Camera-type eye (tissue), 1 donor: ENCODE data around the gene ZDHHC22. TPM values are rescaled to one million over a fixed set of nuclear protein-coding genes. Genes with fewer than 3 reads are reported as not detected.

Experiments
- total RNA-seq: library from RNA; depleted of rRNA; stranded (reverse); fragments of >200 nt; gene quantifications from one replicate; pipeline ENCODE4 v1.2.3, GENCODE V29; 2014

The ZDHHC22 gene, protein sequence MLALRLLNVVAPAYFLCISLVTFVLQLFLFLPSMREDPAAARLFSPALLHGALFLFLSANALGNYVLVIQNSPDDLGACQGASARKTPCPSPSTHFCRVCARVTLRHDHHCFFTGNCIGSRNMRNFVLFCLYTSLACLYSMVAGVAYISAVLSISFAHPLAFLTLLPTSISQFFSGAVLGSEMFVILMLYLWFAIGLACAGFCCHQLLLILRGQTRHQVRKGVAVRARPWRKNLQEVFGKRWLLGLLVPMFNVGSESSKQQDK
- total RNA-seq = 5.6 TPM

DNA sequence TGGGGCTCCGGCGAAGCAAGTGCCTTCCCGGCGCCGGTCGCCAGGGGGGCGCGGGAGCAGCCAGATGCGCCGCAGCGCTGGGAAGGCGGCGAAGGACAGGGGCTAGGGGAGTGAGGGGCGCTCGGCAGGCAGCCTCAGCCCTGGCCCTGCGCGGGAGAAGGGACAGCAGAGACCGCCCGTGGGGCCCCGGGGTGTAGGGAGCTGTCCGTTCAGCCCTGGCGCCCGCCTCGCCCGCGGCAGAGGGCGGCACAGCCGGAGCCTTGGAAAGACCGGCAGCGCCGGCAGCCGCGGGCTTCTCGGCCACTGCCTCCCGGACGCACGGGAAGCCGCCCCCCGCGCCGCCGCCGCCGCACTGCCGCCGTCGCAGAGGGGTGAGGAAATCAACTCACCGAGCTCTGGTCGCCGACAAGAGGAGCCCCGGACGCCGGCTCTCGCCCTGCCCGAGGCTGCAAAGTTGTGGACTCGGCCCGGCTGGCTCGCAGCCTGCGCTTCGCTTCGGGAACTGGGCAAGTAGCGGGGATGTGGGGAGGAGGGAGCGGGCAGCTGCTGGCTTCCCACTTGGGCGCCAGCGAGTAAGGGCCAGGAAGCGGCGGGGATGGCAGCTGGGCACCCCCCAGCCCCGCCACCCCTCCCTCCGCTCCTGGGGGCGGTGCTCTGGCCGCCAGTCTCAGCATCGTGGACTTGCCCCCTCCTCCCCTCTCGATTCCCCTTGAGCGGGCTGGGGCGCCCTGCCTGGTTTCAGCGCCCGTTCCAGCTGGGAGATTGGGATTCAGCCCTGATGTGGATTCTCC, at the start of gene ZDHHC22:
Gene ZDHHC22, minus strand, starts transcription at position 578 of the 791 bp plus-strand sequence. CDS start 2,053 bp downstream, outside the sequence.

DNA sequence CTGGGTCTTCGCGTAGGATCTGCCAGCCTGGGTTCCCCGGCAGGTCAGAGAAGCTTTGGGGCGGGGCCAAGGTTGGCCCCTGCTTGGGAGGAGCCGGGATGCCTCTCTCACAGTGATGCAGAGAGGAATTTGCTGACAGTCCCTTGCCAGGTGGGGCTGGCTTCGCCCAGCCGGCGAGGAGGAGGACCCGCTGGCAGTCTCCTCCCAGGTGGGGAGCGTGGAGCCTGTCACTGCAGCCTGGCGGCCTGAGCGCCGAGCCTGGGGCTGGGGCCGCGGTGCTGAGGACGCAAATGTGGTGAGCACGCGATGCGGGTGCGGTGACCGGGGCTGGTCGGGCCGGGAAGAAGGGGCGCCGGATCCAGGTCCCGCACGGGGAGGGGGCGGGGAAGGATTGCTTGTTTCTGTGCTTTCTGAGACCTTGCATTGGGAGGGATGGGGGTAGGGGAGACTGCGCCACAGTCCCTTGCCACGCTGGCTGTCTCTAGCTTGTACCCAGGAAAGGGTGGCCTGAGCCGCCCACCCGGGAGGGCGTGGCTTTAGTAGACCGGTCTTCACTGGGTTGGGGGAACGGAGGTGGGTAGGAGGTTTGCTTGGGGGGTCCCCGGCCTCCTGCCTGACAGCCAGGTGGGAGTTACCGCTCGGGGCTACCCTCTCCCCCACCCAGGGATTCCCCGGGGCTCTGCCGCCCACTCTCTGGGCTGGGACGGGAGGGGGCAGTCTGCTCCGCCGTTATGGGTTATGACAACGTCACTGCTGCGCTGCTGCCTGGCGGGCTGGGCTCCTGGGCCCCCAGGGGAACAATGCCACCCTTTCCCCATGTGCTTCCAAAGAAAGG, 40.2 kb upstream of the ZDHHC22 start, which contains the start of gene TMEM63C:
Gene TMEM63C, plus strand, starts transcription at position 196 of the 835 bp plus-strand sequence. CDS start 37,016 bp downstream, outside the sequence.

DNA sequence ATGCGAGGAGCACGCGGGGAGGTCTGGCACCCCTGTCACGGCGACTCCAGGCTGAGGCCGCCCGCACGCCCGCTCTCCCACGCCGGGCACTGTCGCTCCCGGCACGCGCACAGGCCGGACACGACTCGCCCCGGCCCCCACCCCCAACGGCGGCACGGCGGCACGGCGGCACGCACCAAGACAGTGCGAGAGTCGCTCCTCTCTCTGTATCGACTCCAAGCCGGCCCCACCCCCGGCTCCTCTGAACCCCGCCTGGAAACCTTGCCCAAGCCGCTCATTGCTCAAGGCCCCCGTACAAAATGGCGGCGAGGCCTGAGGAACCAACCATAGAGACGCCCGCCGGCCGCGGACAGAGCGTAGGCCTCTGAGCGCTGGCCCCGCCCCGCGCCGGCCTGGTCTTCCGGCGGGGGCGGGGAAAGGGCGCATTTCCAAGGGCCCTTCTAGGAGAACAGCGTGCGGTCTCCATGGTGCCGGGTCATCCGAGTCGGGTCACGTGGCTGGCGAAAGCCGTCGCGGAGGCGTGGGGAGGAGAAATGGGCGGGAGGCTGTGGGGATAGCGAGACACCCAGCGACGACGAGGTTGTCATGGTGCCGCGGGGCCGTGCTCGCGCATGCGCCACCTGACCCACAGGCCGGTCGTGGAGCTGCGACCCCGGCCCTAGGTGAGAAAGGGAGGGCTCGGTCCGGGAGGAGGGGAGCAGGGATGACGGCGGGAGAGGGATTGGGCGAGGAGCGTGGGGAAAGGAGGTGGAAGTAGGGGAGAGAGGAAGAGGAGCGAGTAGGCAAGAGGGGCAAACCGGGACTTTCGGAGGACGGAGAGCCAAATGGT, 43.7 kb downstream of the ZDHHC22 start, which contains the start of gene CIPC:
Gene CIPC, plus strand, starts transcription at position 559 of the 829 bp plus-strand sequence. CDS start 7,451 bp downstream, outside the sequence.

Other genes with a start within 250 kb of the ZDHHC22 start
- gene IRF2BPL, start 113.1 kb downstream of the ZDHHC22 start, total RNA-seq = 65.9 TPM
- 39.5 TPM for gene CIPC, start 43.5 kb downstream of the ZDHHC22 start, total RNA-seq
- gene TMEM63C, start 40.0 kb upstream of the ZDHHC22 start, total RNA-seq = 1.6 TPM
- 1.4 TPM for gene NGB, start 129.4 kb upstream of the ZDHHC22 start, total RNA-seq
- gene POMT2, start 179.1 kb upstream of the ZDHHC22 start, total RNA-seq = 25.8 TPM
- gene GSTZ1, start 179.2 kb upstream of the ZDHHC22 start, total RNA-seq = 11.5 TPM
- 25.8 TPM for gene TMED8, start 235.3 kb upstream of the ZDHHC22 start, total RNA-seq
- 4.7 TPM for gene SAMD15, start 235.6 kb upstream of the ZDHHC22 start, total RNA-seq